ENCODE measurements around the gene OXNAD1.
A peak's percentile ranks its signal among the peaks of the same experiment; 100 is the strongest.
"Not testable (repeated sequence)": the region's sequence is repeated elsewhere in the genome, so short reads cannot be mapped to it uniquely, and the experiment has no call there.

OXNAD1 gene

GRCh38 chr3:16304061-16305010 is 39.3 kb downstream of the OXNAD1 start:
- DNase-seq (ENCODE audit: low read depth, low spot score): no peak

- DNase-seq (ENCODE audit: low read depth, low spot score): no peak
Observed at GRCh38 chr3:16305111-16305541, 40.1 kb downstream of the OXNAD1 start.

- no peak for DNase-seq (ENCODE audit: low read depth, low spot score)
Observed at GRCh38 chr3:16307832-16308531, 43.0 kb downstream of the OXNAD1 start.

GRCh38 chr3:16308727-16309126 is 43.7 kb downstream of the OXNAD1 start:
- DNase-seq (ENCODE audit: low read depth, low spot score): no peak

GRCh38 chr3:16309558-16309957 is 44.5 kb downstream of the OXNAD1 start:
- DNase-seq (ENCODE audit: low read depth, low spot score): peak; percentile 35

GRCh38 chr3:16310486-16310885 is 45.5 kb downstream of the OXNAD1 start:
- DNase-seq (ENCODE audit: low read depth, low spot score): not testable (repeated sequence)

GRCh38 chr3:16311960-16312451 is 47.0 kb downstream of the OXNAD1 start:
- no peak for DNase-seq (ENCODE audit: low read depth, low spot score)

- no peak for DNase-seq (ENCODE audit: low read depth, low spot score)
Observed at GRCh38 chr3:16313886-16314645, 49.1 kb downstream of the OXNAD1 start.

- DNase-seq (ENCODE audit: low read depth, low spot score): no peak
Observed at GRCh38 chr3:16315623-16316022, 50.6 kb downstream of the OXNAD1 start.

GRCh38 chr3:16316396-16316795 is 51.4 kb downstream of the OXNAD1 start:
- no peak for DNase-seq (ENCODE audit: low read depth, low spot score)

- no peak for DNase-seq (ENCODE audit: low read depth, low spot score)
Observed at GRCh38 chr3:16316847-16317560, 52.0 kb downstream of the OXNAD1 start.

- DNase-seq (ENCODE audit: low read depth, low spot score): no peak
Observed at GRCh38 chr3:16317561-16317945, 52.5 kb downstream of the OXNAD1 start.

- DNase-seq (ENCODE audit: low read depth, low spot score): no peak
Observed at GRCh38 chr3:16318176-16318575, 53.2 kb downstream of the OXNAD1 start.

GRCh38 chr3:16319307-16319706 is 54.3 kb downstream of the OXNAD1 start:
- DNase-seq (ENCODE audit: low read depth, low spot score): peak; percentile 69

GRCh38 chr3:16319723-16320122 is 54.7 kb downstream of the OXNAD1 start:
- no peak for DNase-seq (ENCODE audit: low read depth, low spot score)

GRCh38 chr3:16320711-16321110 is 55.7 kb downstream of the OXNAD1 start:
- no peak for DNase-seq (ENCODE audit: low read depth, low spot score)

- no peak for DNase-seq (ENCODE audit: low read depth, low spot score)
Observed at GRCh38 chr3:16322189-16322588, 57.2 kb downstream of the OXNAD1 start.

- DNase-seq (ENCODE audit: low read depth, low spot score): no peak
Observed at GRCh38 chr3:16323737-16324136, 58.7 kb downstream of the OXNAD1 start.

GRCh38 chr3:16325850-16326249 is 60.8 kb downstream of the OXNAD1 start:
- no peak for DNase-seq (ENCODE audit: low read depth, low spot score)

- no peak for DNase-seq (ENCODE audit: low read depth, low spot score)
Observed at GRCh38 chr3:16326724-16327349, 61.8 kb downstream of the OXNAD1 start.

- DNase-seq (ENCODE audit: low read depth, low spot score): no peak
Observed at GRCh38 chr3:16328124-16328523, 63.1 kb downstream of the OXNAD1 start.

Measured in activated naive CD8-positive, alpha-beta T cell treated with anti-CD3 and anti-CD28 coated beads, Interleukin-2, amount 50 U/mL, for 16 hours (primary cell).